HepG2 (cell line): Measurements from ENCODE around the gene BICDL1. TPM values are rescaled to one million over a fixed set of nuclear protein-coding genes. Genes with fewer than 3 reads are reported as not detected.

Experiments
- CEBPB ChIP-seq: IDR thresholded peaks from 2 replicates; pipeline ENCODE4 v1.6.1; 2011; ENCODE audit warnings: low read depth, low read length, improper control_type of control experiment, borderline replicate concordance
- FOSL2 ChIP-seq: sonication (generic); formaldehyde crosslinking; IDR thresholded peaks from 2 replicates; pipeline ENCODE4 v1.4.0; 2020; ENCODE audit warnings: missing genetic modification reagents
- GATAD1 ChIP-seq: IDR thresholded peaks from 2 replicates; pipeline ENCODE4 v1.6.1; 2016; ENCODE audit warnings: missing genetic modification reagents, missing compliant biosample characterization
- HNF4G ChIP-seq, 2 experiments: sonication (generic) in 1 of 2; formaldehyde crosslinking in 1 of 2; IDR thresholded peaks; 2 replicates each; pipeline versions ENCODE4 v1.4.0 to v1.6.1; 2011 to 2020; ENCODE audit warnings: borderline replicate concordance in 2 of 2, low read depth in 2 of 2, mild to moderate bottlenecking in 2 of 2, low read length in 1 of 2, missing genetic modification reagents in 1 of 2, moderate library complexity in 1 of 2
- KLF13 ChIP-seq: sonication (generic); formaldehyde crosslinking; IDR thresholded peaks from 2 replicates; pipeline ENCODE4 v1.4.0; 2020; ENCODE audit warnings: mild to moderate bottlenecking, missing genetic modification reagents
- NR2F1 ChIP-seq, 2 experiments: fragments of 450-650 bp in 1 of 2; formaldehyde crosslinking in 1 of 2; IDR thresholded peaks; 2 replicates each; pipeline versions ENCODE4 v1.5.0 to v1.6.1; 2016 to 2020; ENCODE audit warnings: mild to moderate bottlenecking in 1 of 2, missing compliant biosample characterization in 1 of 2, missing genetic modification reagents in 1 of 2, moderate library complexity in 1 of 2
- POLR2G ChIP-seq: fragments of 200-400 bp; formaldehyde crosslinking; IDR thresholded peaks from 2 replicates; pipeline ENCODE4 v1.6.1; 2018; ENCODE audit warnings: mild to moderate bottlenecking, low read depth, low read length, moderate library complexity
- SP5 ChIP-seq: IDR thresholded peaks from 2 replicates; pipeline ENCODE4 v1.6.1; 2016; ENCODE audit warnings: low read depth, borderline replicate concordance
- TCF7 ChIP-seq: sonication (generic); IDR thresholded peaks from 2 replicates; pipeline ENCODE4 v1.6.1; 2016; ENCODE audit warnings: antibody characterized with exemption, low read depth
- ZBTB7A ChIP-seq: sonication (generic); formaldehyde crosslinking; IDR thresholded peaks from 2 replicates; pipeline ENCODE4 v1.8.0; 2022; ENCODE audit warnings: mild to moderate bottlenecking, missing genetic modification reagents
- ZFP37 ChIP-seq: sonication (generic); formaldehyde crosslinking; IDR thresholded peaks from 2 replicates; pipeline ENCODE4 v1.4.0; 2020; ENCODE audit warnings: missing genetic modification reagents, borderline replicate concordance
- ZNF138 ChIP-seq: sonication (generic); formaldehyde crosslinking; IDR thresholded peaks from 2 replicates; pipeline ENCODE4 v1.5.0; 2020; ENCODE audit warnings: mild to moderate bottlenecking, low read depth, missing genetic modification reagents
- ZNF329 ChIP-seq: sonication (generic); formaldehyde crosslinking; IDR thresholded peaks from 2 replicates; pipeline ENCODE4 v1.9.0; 2021; ENCODE audit warnings: low read depth, mild to moderate bottlenecking, missing genetic modification reagents
- ZNF703 ChIP-seq: sonication (generic); formaldehyde crosslinking; IDR thresholded peaks from 2 replicates; pipeline ENCODE4 v1.5.1; 2020; ENCODE audit warnings: missing genetic modification reagents, mild to moderate bottlenecking, moderate library complexity, borderline replicate concordance
- ZNF883 ChIP-seq: sonication (generic); formaldehyde crosslinking; IDR thresholded peaks from 2 replicates; pipeline ENCODE4 v1.5.1; 2020; ENCODE audit warnings: mild to moderate bottlenecking, missing genetic modification reagents; ENCODE audit errors: not compliant biosample characterization
- polyA plus RNA-seq, 8 experiments: library from polyadenylated mRNA; depleted of rRNA in 3 of 8; stranded (reverse) in 7 of 8; unstranded in 1 of 8; fragments of >200 nt; fragmentation: Illumina TruSeq in 4 of 8; extraction: Trizol in 4 of 8; gene quantifications; 2 replicates each; pipeline versions ENCODE4 v1.2.1 to v1.2.3, GENCODE V29; 2011 to 2016; ENCODE audit warnings: low read depth in 4 of 8, missing spikeins in 1 of 8, mixed read lengths in 1 of 8; ENCODE audit not compliant: insufficient read depth in 1 of 8
- total RNA-seq, 5 experiments: library from RNA; depleted of rRNA; stranded (reverse); fragments of >200 nt; fragmentation: Illumina TruSeq; extraction: Trizol; gene quantifications; 2 replicates each; pipeline ENCODE4 v1.2.3, GENCODE V29; 2016; ENCODE audit warnings: low read depth in 1 of 5
- TF ChIP-seq, protein P1 (sequence below): sonication (generic); formaldehyde crosslinking; IDR thresholded peaks from 2 replicates; pipeline ENCODE4 v1.4.0; 2020; ENCODE audit warnings: mild to moderate bottlenecking, missing genetic modification reagents
- TF ChIP-seq, protein P2 (sequence below): sonication (generic); formaldehyde crosslinking; IDR thresholded peaks from 2 replicates; pipeline ENCODE4 v1.4.0; 2020; ENCODE audit warnings: missing genetic modification reagents
- TF ChIP-seq, protein P3 (sequence below): sonication (generic); formaldehyde crosslinking; IDR thresholded peaks from 2 replicates; pipeline ENCODE4 v1.5.1; 2020; ENCODE audit warnings: missing genetic modification reagents, mild to moderate bottlenecking, borderline replicate concordance
- TF ChIP-seq, protein P4 (sequence below): sonication (generic); formaldehyde crosslinking; IDR thresholded peaks from 2 replicates; pipeline ENCODE4 v1.4.0; 2020; ENCODE audit warnings: missing genetic modification reagents

The BICDL1 gene
- total and polyA plus RNA-seq, 2 of the 13 experiments (the other 11 are each of a cell fraction or from before 2014, with no cell fraction given), result 3.6 to 9.7 TPM

DNA sequence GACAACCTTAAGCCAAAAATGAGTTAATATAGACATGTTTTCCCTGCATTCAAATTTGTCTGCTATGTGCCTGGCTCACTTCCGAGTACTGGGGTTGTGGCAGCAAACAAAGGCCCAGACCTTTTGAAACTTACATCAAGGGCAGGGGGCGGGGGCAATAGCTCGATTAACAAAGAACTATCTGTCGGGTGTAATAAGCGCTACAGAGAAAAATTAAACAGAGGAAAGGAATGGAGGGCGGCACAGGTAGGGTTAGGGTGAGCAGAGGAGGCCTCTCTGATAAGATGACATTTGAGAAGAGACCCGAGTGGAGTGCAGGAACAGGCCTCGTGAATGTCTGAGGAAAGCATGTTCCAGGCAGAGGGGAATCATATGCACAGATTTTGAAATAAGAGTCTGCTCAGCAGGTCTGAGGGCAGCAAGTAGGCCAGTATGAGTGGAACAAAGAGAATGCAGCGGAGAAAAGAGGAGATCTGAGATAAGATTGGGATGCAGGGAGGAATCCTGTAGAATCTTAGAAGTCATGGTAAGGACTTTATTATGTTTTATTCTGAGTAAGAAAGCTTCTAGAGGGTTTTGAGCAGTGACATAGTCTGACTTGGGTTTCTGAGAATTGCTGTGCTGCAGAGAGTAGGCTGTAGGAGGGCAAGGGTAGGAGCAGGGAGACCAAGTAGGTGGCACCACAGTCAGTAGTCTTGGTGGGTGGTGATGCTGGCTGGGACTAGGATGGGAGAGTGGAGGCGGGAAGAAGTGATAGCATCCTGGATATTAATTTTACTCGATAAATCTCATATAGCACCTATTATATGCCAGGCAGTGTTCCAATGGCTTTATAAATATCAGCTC, 52.6 kb downstream of the BICDL1 start (continued):
- TF ChIP-seq, protein P1, sequence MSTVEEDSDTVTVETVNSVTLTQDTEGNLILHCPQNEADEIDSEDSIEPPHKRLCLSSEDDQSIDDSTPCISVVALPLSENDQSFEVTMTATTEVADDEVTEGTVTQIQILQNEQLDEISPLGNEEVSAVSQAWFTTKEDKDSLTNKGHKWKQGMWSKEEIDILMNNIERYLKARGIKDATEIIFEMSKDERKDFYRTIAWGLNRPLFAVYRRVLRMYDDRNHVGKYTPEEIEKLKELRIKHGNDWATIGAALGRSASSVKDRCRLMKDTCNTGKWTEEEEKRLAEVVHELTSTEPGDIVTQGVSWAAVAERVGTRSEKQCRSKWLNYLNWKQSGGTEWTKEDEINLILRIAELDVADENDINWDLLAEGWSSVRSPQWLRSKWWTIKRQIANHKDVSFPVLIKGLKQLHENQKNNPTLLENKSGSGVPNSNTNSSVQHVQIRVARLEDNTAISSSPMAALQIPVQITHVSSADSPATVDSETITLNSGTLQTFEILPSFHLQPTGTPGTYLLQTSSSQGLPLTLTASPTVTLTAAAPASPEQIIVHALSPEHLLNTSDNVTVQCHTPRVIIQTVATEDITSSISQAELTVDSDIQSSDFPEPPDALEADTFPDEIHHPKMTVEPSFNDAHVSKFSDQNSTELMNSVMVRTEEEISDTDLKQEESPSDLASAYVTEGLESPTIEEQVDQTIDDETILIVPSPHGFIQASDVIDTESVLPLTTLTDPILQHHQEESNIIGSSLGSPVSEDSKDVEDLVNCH (CRISPR knock-in tag), result no peak
- TF ChIP-seq POLR2G (peak; percentile 49; the same call in 1 of the 2 replicates), ZBTB7A (CRISPR knock-in tag) (no peak), ZNF883 (no peak), ZNF329 (CRISPR knock-in tag) (no peak), FOSL2 (CRISPR knock-in tag) (0 out of 2 replicates have a peak, but pooled peaks have one; percentile 27), SP5 (peak; percentile 98), GATAD1 (CRISPR knock-in tag) (no peak), HNF4G (IDR thresholded peaks at IDR 0.05; ENCODE audit: borderline replicate concordance, low read depth, low read length) (no peak), HNF4G (CRISPR knock-in tag; IDR thresholded peaks at IDR 0.05; ENCODE audit: borderline replicate concordance, low read depth) (no peak), KLF13 (no peak), ZNF138 (CRISPR knock-in tag) (no peak), ZFP37 (CRISPR knock-in tag) (no peak), ZNF703 (CRISPR knock-in tag) (no peak), TCF7 (peak; percentile 82), CEBPB (no peak; the same call in 1 of the 2 replicates), NR2F1 (CRISPR knock-in tag; IDR thresholded peaks at IDR 0.05) (no peak)
- TF ChIP-seq, protein P2, sequence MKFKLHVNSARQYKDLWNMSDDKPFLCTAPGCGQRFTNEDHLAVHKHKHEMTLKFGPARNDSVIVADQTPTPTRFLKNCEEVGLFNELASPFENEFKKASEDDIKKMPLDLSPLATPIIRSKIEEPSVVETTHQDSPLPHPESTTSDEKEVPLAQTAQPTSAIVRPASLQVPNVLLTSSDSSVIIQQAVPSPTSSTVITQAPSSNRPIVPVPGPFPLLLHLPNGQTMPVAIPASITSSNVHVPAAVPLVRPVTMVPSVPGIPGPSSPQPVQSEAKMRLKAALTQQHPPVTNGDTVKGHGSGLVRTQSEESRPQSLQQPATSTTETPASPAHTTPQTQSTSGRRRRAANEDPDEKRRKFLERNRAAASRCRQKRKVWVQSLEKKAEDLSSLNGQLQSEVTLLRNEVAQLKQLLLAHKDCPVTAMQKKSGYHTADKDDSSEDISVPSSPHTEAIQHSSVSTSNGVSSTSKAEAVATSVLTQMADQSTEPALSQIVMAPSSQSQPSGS (CRISPR knock-in tag), result no peak
- TF ChIP-seq, protein P3, sequence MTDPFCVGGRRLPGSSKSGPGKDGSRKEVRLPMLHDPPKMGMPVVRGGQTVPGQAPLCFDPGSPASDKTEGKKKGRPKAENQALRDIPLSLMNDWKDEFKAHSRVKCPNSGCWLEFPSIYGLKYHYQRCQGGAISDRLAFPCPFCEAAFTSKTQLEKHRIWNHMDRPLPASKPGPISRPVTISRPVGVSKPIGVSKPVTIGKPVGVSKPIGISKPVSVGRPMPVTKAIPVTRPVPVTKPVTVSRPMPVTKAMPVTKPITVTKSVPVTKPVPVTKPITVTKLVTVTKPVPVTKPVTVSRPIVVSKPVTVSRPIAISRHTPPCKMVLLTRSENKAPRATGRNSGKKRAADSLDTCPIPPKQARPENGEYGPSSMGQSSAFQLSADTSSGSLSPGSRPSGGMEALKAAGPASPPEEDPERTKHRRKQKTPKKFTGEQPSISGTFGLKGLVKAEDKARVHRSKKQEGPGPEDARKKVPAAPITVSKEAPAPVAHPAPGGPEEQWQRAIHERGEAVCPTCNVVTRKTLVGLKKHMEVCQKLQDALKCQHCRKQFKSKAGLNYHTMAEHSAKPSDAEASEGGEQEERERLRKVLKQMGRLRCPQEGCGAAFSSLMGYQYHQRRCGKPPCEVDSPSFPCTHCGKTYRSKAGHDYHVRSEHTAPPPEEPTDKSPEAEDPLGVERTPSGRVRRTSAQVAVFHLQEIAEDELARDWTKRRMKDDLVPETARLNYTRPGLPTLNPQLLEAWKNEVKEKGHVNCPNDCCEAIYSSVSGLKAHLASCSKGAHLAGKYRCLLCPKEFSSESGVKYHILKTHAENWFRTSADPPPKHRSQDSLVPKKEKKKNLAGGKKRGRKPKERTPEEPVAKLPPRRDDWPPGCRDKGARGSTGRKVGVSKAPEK (CRISPR knock-in tag), result no peak
- TF ChIP-seq, protein P4, sequence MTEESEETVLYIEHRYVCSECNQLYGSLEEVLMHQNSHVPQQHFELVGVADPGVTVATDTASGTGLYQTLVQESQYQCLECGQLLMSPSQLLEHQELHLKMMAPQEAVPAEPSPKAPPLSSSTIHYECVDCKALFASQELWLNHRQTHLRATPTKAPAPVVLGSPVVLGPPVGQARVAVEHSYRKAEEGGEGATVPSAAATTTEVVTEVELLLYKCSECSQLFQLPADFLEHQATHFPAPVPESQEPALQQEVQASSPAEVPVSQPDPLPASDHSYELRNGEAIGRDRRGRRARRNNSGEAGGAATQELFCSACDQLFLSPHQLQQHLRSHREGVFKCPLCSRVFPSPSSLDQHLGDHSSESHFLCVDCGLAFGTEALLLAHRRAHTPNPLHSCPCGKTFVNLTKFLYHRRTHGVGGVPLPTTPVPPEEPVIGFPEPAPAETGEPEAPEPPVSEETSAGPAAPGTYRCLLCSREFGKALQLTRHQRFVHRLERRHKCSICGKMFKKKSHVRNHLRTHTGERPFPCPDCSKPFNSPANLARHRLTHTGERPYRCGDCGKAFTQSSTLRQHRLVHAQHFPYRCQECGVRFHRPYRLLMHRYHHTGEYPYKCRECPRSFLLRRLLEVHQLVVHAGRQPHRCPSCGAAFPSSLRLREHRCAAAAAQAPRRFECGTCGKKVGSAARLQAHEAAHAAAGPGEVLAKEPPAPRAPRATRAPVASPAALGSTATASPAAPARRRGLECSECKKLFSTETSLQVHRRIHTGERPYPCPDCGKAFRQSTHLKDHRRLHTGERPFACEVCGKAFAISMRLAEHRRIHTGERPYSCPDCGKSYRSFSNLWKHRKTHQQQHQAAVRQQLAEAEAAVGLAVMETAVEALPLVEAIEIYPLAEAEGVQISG (CRISPR knock-in tag), result no peak
